GM11168 (cell line): ENCODE measurements around the gene ST3GAL5.

ENCODE experiments used
- in situ Hi-C: fragments of 300-500 bp; cut with MboI; formaldehyde crosslinking; loops from one replicate; pipeline ENCODE4 v1.12.0; 2022; ENCODE audit warnings: low sequenced_read_pairs; ENCODE audit not compliant: unreplicated experiment

The ST3GAL5 gene

GRCh38 chr2:85871494-85872164 is 17.2 kb downstream of the ST3GAL5 start:
- in situ Hi-C loops, result no loop called here

- in situ Hi-C loops, result no loop called here
These were observed 20.0 kb downstream of the ST3GAL5 start for GRCh38 chr2:85868822-85869221.

GRCh38 chr2:85867556-85868292 is 21.1 kb downstream of the ST3GAL5 start:
- in situ Hi-C loops, result no loop called here

GRCh38 chr2:85867121-85867520 is 21.7 kb downstream of the ST3GAL5 start:
- in situ Hi-C loops, result no loop called here

GRCh38 chr2:85866165-85866659 is 22.6 kb downstream of the ST3GAL5 start:
- in situ Hi-C loops, result no loop called here

GRCh38 chr2:85865539-85866164 is 23.1 kb downstream of the ST3GAL5 start:
- in situ Hi-C loops, result no loop called here

GRCh38 chr2:85864654-85865053 is 24.1 kb downstream of the ST3GAL5 start:
- in situ Hi-C loops, result no loop called here

- in situ Hi-C loops, result no loop called here
These were observed 26.4 kb downstream of the ST3GAL5 start for GRCh38 chr2:85862426-85862825.

GRCh38 chr2:85861650-85862049 is 27.1 kb downstream of the ST3GAL5 start:
- in situ Hi-C loops, result no loop called here

- in situ Hi-C loops, result no loop called here
These were observed 27.6 kb downstream of the ST3GAL5 start for GRCh38 chr2:85861180-85861579.

- in situ Hi-C loops, result no loop called here
These were observed 29.9 kb downstream of the ST3GAL5 start for GRCh38 chr2:85858841-85859240.

- in situ Hi-C loops, result no loop called here
These were observed 33.9 kb downstream of the ST3GAL5 start for GRCh38 chr2:85854897-85855296.

- in situ Hi-C loops, result no loop called here
These were observed 34.7 kb downstream of the ST3GAL5 start for GRCh38 chr2:85854166-85854509.

GRCh38 chr2:85853499-85854165 is 35.2 kb downstream of the ST3GAL5 start:
- in situ Hi-C loops, result no loop called here

GRCh38 chr2:85852937-85853498 is 35.8 kb downstream of the ST3GAL5 start:
- in situ Hi-C loops, result no loop called here

- in situ Hi-C loops, result no loop called here
These were observed 36.5 kb downstream of the ST3GAL5 start for GRCh38 chr2:85852152-85852840.

GRCh38 chr2:85851253-85852151 is 37.3 kb downstream of the ST3GAL5 start:
- in situ Hi-C loops, result no loop called here

GRCh38 chr2:85850451-85850850 is 38.3 kb downstream of the ST3GAL5 start:
- in situ Hi-C loops, result no loop called here

GRCh38 chr2:85847051-85847588 is 41.7 kb downstream of the ST3GAL5 start:
- in situ Hi-C loops, result no loop called here
